ENCODE data around the gene ACVR2A.

DNA sequence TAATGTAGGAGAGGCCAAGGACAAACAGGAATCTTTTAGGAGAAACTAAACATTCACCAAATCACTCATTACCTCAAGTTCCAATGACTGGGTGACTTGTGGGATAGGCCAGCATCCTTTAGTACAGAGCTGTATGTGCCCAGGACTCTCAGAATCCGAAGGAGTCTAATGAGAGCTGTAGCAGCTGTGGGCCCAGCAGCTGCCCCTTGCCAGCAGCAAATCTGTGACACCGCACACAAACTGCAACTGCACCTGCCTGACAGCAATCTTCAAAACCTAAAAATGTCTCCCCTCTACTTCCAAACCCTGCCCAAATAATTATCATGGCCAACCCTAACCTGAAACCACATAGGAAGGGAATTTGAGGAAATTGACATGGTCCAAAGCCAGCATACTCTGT is 44.5 kb upstream of the ACVR2A start:
- no peak for TF ChIP-seq POLR2A (IDR thresholded peaks at IDR 0.05)
- TF ChIP-seq, protein P1, sequence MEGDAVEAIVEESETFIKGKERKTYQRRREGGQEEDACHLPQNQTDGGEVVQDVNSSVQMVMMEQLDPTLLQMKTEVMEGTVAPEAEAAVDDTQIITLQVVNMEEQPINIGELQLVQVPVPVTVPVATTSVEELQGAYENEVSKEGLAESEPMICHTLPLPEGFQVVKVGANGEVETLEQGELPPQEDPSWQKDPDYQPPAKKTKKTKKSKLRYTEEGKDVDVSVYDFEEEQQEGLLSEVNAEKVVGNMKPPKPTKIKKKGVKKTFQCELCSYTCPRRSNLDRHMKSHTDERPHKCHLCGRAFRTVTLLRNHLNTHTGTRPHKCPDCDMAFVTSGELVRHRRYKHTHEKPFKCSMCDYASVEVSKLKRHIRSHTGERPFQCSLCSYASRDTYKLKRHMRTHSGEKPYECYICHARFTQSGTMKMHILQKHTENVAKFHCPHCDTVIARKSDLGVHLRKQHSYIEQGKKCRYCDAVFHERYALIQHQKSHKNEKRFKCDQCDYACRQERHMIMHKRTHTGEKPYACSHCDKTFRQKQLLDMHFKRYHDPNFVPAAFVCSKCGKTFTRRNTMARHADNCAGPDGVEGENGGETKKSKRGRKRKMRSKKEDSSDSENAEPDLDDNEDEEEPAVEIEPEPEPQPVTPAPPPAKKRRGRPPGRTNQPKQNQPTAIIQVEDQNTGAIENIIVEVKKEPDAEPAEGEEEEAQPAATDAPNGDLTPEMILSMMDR (IDR thresholded peaks at IDR 0.05), result no peak

Measured in right lobe of liver (tissue), 4 donors.